GM21825 (cell line): ENCODE results near the gene MGAT3.
A peak's percentile ranks its signal among the peaks of the same experiment; 100 is the strongest.

Experiments
- ATAC-seq: cut with Tn5 transposase; IDR thresholded peaks from one replicate; pipeline ENCODE4 v1.9.1; 2021; ENCODE audit warnings: mild to moderate bottlenecking, moderate library complexity; ENCODE audit not compliant: unreplicated experiment

Gene MGAT3

DNA sequence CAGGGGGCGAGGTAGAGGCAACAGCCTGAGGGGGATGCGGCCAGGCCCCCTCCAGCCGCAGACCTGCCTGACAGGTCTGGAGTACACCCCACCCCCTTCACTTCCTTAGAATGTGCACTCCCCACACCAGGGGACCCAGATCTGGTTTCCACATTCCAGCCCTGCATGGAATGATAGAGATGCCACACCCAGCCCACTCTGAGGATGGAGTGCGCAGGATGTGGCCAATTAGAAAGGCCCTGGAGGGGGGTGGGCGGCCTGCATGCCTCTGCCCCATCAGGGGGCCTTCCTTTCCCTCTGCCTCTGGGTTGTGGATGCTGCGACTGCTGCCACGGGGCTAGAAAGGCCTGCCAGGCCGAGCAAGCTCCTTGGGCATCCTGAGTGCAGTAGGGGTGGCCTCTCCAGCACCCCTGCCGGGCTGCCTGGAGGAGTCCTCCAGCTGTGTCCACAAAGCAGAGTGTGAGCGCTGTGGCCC is 28.2 kb upstream of the MGAT3 start:
- no peak for ATAC-seq

DNA sequence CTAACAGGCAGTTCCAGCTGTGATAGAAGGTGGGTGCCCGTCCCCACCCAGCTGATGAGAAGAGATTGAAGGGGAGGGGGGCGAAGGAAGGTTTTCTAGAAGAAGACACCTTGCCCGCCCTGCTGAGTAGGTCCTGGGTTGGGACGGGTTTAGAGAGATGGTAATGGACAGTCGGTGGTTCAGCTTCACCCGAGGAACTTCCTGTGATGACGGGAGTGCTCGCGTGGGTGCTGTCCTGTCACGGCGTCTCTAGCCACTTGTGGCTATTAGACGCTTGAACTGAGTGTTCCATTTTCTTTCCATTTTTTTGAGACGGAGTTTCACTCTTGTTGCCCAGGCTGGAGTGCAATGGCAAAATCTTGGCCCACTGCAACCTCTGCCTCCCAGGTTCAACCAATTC is 27.6 kb upstream of the MGAT3 start:
- no peak for ATAC-seq

DNA sequence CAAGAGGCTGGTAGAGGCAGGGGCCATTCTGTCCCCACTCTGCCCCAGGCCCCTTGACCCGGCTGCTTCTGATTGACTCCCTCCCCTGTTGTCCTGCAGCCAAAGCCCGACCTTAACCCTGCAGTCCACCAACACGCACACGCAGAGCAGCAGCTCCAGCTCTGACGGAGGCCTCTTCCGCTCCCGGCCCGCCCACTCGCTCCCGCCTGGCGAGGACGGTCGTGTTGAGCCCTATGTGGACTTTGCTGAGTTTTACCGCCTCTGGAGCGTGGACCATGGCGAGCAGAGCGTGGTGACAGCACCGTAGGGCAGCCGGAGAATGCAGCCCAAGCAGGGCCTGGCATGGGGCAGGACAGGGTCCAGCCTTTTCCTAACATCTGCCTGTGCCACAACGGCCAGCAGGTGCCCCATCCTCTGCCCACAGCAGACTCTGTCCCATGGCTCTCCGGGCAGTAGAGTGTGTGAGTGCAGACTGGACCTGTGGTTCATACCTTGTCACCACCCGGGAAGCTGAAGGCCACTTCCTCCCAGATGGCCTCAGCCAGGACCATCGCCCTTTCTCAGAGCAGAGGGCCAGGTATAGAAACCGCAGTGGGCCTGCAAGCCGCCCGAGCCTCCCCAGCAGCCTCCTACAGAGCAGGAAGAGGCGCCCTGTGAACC is 26.8 kb upstream of the MGAT3 start:
- ATAC-seq: no peak

DNA sequence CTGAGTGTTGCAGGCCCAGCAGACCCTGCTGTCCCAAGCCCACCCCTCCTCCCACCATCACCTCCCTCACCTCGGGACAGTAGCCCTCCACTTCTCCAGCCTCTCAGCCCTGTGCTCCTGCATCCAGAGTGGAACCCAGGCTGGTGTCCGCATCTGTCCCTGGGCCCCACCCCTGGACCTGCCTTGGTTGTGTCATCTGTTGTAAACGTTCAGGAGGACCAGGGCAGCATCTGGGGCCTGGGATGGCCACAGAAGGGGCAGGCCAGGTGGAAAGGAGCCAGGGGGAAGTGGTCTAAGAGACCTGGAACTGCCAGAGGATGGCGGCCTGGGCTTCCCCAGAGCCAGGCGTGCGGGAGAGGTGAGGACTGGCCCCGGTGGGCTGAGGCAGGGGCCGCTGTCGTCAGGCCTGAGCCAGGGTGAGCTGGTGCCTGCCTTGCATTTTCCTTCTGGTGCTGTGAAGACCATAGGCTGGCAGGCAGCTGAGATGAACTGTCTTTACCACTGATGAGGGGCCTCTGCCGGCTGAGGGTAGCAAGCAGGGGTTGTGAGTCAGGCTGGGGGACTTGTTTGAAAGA is 26.1 kb upstream of the MGAT3 start:
- ATAC-seq: no peak

DNA sequence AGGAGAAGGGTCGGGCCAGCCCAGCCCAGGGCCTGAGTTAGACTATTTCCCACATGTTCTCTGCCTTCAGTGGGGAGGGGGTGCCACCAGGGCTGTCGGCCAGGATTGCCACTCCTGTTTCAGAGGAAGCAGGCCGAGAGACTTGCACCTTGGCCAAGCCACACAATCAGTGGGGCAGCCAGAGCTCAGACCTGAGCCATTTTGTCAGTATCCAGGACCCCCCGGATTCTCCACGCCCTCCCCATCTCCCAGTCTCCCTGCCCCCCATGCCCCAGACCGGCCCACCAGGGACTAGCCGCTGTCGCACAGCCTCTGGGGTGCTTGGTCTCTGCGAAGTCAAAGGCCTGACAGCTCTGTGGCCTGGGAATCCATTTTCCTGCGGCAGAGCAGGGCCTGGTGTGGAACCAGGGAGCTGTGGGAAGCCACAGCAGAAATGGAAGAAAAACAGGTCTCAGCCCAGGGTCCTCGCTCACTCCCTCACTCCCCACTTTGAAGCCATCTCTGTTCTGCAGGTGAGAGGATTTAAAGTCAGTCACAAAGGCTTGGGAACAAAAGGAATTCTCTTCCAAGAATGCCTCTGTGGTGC is 25.5 kb upstream of the MGAT3 start:
- ATAC-seq: no peak

DNA sequence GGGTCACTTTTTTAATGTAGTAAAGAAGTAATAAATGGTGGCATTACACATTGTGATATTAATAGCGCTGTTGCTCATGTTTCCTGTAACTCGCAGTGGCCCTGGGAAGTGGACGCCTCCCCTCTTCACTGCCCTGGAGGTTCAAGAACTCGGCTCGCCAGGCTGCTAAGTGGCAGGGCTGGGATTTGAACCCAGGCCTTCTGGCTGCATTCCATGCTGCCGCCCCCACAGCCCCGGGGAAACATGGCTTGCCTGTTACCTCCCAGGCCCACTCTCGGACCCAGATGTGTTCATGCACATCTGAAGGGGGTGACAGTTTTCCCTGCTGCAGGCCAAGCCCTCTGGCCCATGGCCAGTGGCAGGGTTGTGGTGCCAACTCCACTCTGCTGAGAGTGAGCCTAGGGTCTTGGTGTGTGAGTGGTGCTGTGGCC is 25.0 kb upstream of the MGAT3 start:
- ATAC-seq: no peak

DNA sequence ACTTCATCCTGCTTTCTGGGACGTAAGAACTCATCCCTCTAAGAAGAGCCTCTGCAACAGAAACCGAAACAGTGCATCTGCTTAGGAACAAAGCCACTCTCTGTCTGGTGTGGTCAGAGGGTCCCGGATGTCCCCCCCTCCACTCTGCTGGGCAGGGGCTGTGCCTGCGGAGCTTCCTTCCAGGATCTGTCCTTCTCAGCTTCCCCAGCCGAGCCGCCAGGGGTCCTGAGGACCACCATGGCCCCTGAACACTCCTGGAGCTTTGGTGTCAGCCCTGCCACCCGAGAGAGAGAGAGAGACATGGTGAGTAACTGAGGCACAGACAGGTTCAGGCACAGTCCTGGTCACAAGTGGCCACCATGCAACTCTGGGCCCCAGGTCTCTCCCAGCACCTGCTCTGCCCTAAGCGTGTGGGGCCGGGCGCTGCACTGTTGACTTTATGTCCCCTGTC is 24.4 kb upstream of the MGAT3 start:
- no peak for ATAC-seq

DNA sequence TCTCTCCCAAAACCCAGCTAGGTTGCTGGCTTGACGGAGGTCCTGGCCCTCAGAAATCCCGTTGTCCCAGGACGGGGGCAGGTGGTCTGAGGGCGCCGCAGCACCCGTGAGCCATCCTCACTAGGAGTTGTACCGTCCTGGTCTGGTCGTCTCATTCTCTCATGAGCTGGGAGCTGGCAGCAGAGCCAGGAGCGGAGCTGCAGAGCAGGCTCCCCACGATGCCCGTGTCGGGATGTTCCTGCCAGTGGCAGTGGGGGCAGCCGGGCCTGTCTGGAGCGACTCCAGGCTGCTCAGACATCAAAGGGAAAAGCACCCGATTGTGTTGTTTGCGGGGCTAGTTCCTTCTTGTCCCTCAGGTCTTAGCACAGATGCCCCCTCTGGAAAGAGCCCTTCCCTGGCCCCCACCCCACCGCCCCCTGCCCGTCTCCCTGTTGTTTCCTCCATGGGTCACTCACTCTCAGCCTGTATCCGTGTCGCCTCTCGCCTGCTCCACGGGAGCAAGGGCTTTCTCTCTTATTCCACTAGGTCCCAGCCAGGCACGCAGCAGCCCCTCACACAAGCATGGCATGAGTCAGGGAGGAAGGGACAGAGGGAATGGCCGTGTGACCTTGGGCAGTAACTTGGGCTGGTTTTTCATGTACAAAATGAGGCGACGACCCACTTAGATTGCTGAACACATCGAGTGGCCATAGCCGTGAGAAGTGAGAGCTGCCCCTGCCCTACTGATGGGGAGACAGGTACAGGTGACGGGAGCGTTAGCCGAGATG is 23.2 kb upstream of the MGAT3 start:
- no peak for ATAC-seq

DNA sequence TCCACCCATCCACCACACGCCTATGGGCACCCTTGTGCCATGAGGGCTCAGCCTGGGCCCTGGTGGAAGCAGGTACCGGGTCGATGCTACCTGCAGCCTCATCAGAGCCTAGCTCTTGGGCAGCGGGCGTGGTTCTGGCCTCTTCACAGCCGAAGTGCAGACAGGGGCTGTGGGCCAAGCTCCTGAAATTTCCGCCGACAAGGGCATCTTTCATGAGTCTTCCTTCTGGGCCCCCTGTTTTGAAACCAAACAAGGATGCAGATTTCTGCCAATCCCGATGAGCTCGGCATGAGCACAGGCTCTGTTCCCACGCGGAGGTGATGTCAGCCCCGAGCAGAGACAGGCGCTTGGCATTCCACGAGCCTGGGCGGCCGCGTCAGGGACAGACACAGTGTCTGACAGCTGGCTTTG is 22.6 kb upstream of the MGAT3 start:
- no peak for ATAC-seq

DNA sequence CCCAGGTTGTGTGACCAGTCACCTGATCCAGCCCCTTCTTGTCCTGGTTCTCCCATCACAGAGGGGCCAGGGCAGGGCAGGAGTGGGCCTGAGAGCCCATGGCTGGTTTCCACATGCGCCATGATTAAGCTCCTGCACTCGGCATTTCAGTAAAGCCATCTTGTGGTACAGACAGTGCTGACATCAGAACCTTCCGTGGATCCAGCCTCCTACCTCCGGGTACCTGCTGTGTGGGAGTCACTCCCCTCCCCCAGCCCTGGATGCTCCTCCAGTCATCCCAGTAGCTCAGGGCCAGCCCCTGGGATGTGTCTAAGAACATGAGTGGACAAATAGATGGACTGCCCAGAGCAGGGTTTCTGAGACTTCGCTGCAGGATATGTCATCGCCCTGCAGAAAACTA is 22.1 kb upstream of the MGAT3 start:
- no peak for ATAC-seq

DNA sequence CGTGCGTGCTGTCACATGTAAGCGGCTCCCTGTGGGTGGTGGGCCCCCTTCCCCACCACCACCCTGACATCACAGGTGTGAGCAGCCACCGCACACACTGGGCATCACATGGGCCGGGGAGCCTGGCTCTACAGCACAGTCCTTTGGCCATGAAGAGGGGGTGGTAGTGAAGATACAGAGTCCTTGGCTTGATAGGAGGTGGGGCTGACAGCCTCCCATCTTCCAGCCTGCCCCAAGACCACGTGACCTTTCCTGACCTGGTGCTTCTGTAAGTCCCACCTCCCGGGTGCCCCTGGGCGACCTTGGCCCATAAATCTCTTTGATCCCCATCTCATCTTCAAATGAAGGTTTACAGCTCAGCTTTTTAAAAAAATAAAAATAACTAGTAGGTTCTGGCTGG is 21.2 kb upstream of the MGAT3 start:
- no peak for ATAC-seq

DNA sequence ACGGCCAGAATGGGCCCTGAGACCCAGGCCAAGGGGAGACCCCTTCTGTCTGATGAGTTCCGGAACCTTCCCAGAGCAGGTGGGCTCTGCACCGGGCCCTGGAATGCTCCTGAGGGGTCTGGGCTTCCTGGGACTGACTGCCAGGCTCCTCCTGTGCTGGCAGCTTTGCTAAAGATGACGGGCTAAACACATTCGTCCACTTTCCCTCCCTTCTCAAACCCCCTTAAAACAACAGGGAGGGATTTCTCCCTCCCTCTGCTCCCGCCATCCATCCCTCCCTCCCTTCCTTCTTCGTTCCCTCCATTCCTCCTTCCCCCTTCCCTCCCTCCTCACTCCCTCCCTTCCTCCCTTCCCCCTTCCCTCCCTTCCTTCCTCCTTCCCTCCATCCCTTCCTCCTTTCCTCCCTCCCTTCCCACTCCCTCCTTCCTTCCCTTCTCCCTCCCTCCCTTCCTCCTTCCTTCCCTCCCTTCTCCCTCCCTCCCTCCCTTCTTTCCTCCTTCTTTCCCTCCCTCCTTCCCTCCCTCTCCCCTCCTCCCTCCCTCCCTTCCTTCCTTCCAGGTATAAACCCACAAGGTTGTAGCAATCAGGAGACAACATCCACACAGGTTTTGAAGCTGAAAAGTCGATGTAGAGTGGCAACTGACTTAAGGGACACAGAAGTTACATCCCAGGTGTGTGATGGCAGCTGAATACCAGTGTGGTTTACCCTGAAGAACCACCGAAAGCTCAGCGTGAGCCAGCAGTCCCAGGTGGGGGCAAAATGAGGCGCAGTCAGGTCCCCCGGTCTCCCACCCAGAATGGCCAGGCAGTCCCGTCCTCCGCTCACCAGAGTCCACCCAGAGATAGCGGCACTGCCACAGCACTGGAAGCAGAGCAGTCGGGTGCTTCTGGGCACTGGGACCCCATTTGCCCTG is 18.8 kb upstream of the MGAT3 start:
- ATAC-seq: no peak

DNA sequence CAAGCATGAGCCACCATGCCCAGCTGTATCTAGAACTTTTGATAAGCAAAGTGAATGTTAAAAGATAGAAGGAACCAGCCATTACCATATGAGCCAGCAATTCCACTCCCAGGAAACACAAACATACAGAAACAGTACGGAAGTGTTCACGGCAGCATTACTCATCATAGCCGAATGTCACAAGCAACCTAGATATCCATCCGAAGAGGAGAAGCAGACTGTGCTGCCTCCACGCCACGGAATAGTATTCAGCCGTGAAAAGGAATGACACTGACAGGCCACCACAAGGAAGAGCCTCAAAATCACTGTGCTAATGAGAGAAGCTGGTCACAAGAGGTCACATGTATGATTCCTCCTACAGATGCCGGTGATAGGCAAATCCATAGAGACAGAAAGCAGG is 17.6 kb upstream of the MGAT3 start:
- no peak for ATAC-seq

DNA sequence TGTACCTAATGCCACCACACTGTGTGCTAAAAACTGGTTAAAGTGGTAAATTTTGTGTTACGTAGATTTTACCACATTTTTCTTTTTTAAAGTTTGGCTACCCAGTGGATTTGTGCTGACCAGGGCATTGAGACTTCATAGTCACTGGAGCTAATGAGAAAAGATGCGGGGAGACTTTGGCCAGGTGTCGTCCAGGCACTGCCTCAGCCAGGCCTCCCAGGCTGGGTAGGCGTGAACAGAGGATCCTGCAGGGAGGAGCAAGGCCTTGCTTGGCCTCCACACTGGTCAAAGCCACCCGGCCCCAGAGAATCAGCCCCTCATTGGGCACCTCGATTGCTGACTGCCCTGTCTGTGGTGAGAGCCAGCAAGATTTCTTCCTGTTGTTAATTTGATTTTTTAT is 13.4 kb upstream of the MGAT3 start:
- ATAC-seq: no peak

DNA sequence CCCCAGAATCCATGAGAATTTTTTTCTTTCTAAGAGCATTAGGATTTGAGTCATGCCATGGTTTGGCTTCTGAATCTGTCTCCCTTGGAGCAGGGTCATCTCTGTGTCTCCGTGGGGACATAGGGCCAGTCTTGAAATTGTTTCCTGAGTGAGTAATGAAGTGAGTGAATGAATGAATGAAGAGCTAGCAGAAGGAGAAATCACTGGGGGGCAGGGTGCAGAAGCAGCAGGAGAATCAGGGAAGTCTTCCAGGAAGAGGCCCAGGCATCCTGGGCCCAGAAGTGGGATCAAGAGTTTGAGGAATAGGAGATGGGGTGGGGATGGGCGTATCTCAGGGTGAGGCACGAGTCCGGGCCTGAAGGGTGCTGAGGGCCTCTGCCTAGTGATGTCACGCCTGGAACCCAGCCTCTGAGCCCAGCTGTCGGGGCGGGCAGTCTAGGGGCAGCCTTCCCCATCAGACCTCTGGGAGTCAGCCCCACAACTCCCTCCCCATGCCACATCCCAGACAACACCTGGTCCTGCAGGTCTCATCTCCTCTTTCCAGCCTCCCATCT is 12.5 kb upstream of the MGAT3 start:
- no peak for ATAC-seq

DNA sequence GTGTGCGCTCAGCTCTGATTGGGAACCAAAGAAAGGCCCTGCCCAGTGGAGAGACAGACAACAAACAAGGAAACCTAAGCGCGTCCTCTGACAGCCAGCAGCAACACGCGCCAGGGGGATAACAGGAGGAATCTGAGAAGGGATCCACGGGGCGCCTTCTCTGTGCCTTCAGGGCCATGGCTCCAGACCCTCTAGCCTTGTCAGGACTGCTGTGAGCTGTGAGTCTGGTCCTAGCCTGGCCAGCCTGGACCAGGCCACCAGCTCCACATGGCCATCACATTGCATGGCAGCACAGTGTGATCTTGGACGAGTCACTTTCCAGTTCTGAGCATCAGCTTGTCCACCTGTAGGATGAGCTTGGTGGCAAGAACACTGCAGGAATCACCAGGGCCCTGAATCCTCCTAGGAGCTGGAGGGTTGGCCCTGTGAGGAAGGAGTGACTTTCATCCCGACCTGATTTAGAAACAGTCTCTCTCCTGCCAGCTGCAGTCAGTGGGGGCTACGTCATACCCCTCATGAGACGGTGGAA is 11.8 kb upstream of the MGAT3 start:
- no peak for ATAC-seq

DNA sequence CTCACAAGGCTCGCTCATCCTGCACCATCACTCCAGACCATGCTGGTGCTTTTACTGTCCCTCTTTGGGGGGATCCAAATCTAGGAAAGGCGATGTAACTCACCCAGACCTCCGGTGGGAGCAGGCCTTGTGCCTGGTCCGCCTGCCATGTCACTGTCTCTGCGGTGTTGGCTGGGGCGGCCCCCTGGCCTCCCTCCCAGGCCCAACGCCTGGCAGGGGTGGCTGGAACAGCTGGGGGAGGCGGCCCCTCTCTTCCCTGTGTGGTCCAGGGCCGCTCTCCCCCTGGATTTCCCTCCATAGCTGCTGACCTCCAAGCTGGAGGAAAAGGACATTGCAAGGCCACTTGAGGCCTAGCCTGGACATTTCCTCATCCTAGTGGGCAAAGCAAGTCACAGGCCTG is 11.1 kb upstream of the MGAT3 start:
- ATAC-seq: no peak

DNA sequence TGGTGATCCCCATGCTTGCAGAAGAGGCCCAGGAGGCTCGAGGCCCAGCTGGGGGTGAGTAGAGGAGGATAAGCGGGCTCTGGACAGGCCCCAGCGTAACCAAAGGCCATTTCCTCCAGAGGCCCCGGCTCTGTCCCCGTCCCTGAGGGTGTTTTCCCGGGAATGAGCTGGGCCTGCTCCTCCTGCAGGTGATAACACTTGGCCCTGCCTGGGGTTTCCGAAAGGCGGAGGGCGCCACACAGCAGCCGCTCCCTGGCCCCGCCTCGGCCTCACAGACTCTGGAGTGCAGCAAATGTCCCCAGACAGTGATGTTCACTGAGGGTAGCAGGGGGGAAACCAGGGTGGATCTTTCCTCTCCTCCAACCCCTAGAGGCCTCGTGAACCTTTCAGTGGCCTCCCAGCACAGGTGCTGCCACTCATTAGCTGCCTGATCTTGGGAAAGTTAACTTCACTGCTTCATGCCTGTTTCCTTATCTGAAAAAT is 10.5 kb upstream of the MGAT3 start:
- peak; percentile 32 for ATAC-seq

DNA sequence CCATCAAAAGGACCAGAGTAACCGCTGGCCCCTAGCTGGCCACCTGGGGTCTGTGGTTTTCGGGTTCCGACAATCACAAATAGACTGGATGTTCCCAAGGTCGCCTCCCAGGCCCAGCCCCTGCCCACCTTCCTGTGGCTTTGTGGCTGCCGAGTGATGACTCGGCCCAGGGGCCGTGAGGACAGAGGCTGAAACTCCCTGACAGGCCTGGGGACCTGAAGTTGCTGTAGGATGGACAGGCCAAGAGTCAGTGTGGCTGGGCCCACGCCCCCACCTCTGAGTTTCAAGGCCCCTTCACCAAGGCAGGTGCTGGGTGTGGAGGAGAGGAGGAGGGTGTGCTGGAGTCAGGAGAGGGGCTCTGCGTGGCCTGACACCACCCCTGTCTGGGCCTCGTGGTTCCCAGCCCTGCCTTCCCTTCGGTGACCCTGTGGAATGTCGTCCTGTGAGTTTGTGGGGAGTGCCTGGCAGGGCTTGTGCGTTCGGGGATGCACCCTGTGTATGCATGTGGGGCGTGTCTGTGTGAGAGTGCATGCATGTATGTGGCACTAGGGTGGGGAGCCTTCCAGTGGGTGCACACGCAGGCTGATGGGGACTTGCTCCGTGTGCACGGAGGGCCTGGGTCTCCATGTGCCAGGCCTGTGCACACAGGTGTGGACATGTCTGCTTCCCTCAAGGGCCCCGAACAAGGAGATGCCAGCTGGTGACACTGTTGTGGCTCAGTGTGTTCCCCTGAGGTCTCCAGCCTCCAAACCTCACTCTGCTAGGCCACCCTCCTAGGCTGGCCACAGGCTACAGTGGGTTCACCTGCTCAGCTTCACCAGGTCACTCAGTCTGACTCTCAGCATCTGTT is 8.4 kb upstream of the MGAT3 start:
- ATAC-seq: no peak
